Panc1 (cell line): ENCODE measurements around the gene SLC25A45.

ENCODE experiments used
- CTCF ChIP-seq: fragments of 450-650 bp; IDR thresholded peaks from 2 replicates; pipeline ENCODE4 v1.5.1; 2017; ENCODE audit warnings: mild to moderate bottlenecking
- REST ChIP-seq, 2 experiments: IDR thresholded peaks; 2 replicates each; pipeline ENCODE4 v1.6.1; 2011 to 2012; ENCODE audit warnings: low read depth in 2 of 2, control low read depth in 1 of 2, low read length in 1 of 2, mild to moderate bottlenecking in 1 of 2, moderate library complexity in 1 of 2; ENCODE audit not compliant: insufficient read depth in 1 of 2

GRCh38 chr11:65327021-65327420, 55.4 kb downstream of the SLC25A45 start:
- no peak for TF ChIP-seq CTCF
- TF ChIP-seq REST (IDR thresholded peaks at IDR 0.05; ENCODE audit: insufficient read depth in 1 of 2, low read depth in 2 of 2, low read length in 1 of 2), result no peak
